HepG2 (cell line): ENCODE measurements around the gene PKLR. TPM values are rescaled to one million over a fixed set of nuclear protein-coding genes. Genes with fewer than 3 reads are reported as not detected.

Source experiments
- ATF1 ChIP-seq: IDR thresholded peaks from 2 replicates; pipeline ENCODE4 v1.6.1; 2016; ENCODE audit warnings: mild to moderate bottlenecking, control low read depth
- FOXJ3 ChIP-seq: sonication (generic); formaldehyde crosslinking; IDR thresholded peaks from 2 replicates; pipeline ENCODE4 v1.4.0; 2020; ENCODE audit warnings: missing genetic modification reagents, mild to moderate bottlenecking, borderline replicate concordance
- GMEB2 ChIP-seq: IDR thresholded peaks from 2 replicates; pipeline ENCODE4 v1.6.1; 2016; ENCODE audit warnings: missing biosample characterization, missing genetic modification reagents, low read depth
- HCFC1 ChIP-seq: fragments of 150-350 bp; IDR thresholded peaks from 2 replicates; pipeline ENCODE4 v1.6.1; 2014; ENCODE audit warnings: low read depth, low read length
- HDAC6 ChIP-seq: fragments of 200-600 bp; sonication (generic); IDR thresholded peaks from 2 replicates; pipeline ENCODE4 v1.7.0; 2017; ENCODE audit warnings: mild to moderate bottlenecking, antibody characterized with exemption, low read length, low read depth
- HNRNPUL1 ChIP-seq: fragments of 200-400 bp; formaldehyde crosslinking; IDR thresholded peaks from 2 replicates; pipeline ENCODE4 v1.6.1; 2017; ENCODE audit warnings: low read depth, mild to moderate bottlenecking, low read length, moderate library complexity
- LCORL ChIP-seq, 2 experiments: fragments of 450-650 bp in 1 of 2; sonication (generic) in 1 of 2; formaldehyde crosslinking in 1 of 2; IDR thresholded peaks; 2 replicates each; pipeline versions ENCODE4 v1.5.0 to v1.6.1; 2017 to 2020; ENCODE audit warnings: antibody characterized with exemption in 1 of 2, missing genetic modification reagents in 1 of 2
- MTF1 ChIP-seq: sonication (generic); formaldehyde crosslinking; IDR thresholded peaks from 2 replicates; pipeline ENCODE4 v1.5.0; 2020; ENCODE audit warnings: missing genetic modification reagents
- TERF1 ChIP-seq: sonication (generic); formaldehyde crosslinking; IDR thresholded peaks from 2 replicates; pipeline ENCODE4 v1.8.0; 2022; ENCODE audit warnings: mild to moderate bottlenecking, missing genetic modification reagents, moderate library complexity
- TFE3 ChIP-seq: IDR thresholded peaks from 2 replicates; pipeline ENCODE4 v1.6.1; 2016
- ZBTB8A ChIP-seq: sonication (generic); formaldehyde crosslinking; IDR thresholded peaks from 2 replicates; pipeline ENCODE4 v1.4.0; 2020; ENCODE audit warnings: mild to moderate bottlenecking, low read depth, missing genetic modification reagents, borderline replicate concordance
- ZC3H13 ChIP-seq: sonication (generic); formaldehyde crosslinking; IDR thresholded peaks from 2 replicates; pipeline ENCODE4 v1.8.1; 2023; ENCODE audit warnings: mild to moderate bottlenecking, missing genetic modification reagents, moderate library complexity
- ZNF101 ChIP-seq: sonication (generic); formaldehyde crosslinking; IDR thresholded peaks from 2 replicates; pipeline ENCODE4 v1.4.0; 2020; ENCODE audit warnings: mild to moderate bottlenecking, low read depth, missing genetic modification reagents, borderline replicate concordance
- ZNF230 ChIP-seq: sonication (generic); formaldehyde crosslinking; IDR thresholded peaks from 2 replicates; pipeline ENCODE4 v1.4.0; 2020; ENCODE audit warnings: mild to moderate bottlenecking, missing genetic modification reagents
- ZNF572 ChIP-seq: sonication (generic); formaldehyde crosslinking; IDR thresholded peaks from 2 replicates; pipeline ENCODE4 v1.5.1; 2020; ENCODE audit warnings: mild to moderate bottlenecking, missing genetic modification reagents
- ZNF761 ChIP-seq: sonication (generic); formaldehyde crosslinking; conservative IDR thresholded peaks from 2 replicates; pipeline ENCODE4 v1.4.0; 2020; ENCODE audit warnings: mild to moderate bottlenecking, missing genetic modification reagents
- ZNF781 ChIP-seq: sonication (generic); formaldehyde crosslinking; IDR thresholded peaks from 2 replicates; pipeline ENCODE4 v1.5.1; 2020; ENCODE audit warnings: borderline replicate concordance, mild to moderate bottlenecking, missing genetic modification reagents; ENCODE audit errors: not compliant biosample characterization
- ZSCAN5A ChIP-seq: sonication (generic); formaldehyde crosslinking; IDR thresholded peaks from 2 replicates; pipeline ENCODE4 v1.8.0; 2022; ENCODE audit warnings: mild to moderate bottlenecking, missing genetic modification reagents, borderline replicate concordance
- polyA plus RNA-seq, 8 experiments: library from polyadenylated mRNA; depleted of rRNA in 3 of 8; stranded (reverse) in 7 of 8; unstranded in 1 of 8; fragments of >200 nt; fragmentation: Illumina TruSeq in 4 of 8; extraction: Trizol in 4 of 8; gene quantifications; 2 replicates each; pipeline versions ENCODE4 v1.2.1 to v1.2.3, GENCODE V29; 2011 to 2016; ENCODE audit warnings: low read depth in 4 of 8, missing spikeins in 1 of 8, mixed read lengths in 1 of 8; ENCODE audit not compliant: insufficient read depth in 1 of 8
- total RNA-seq, 5 experiments: library from RNA; depleted of rRNA; stranded (reverse); fragments of >200 nt; fragmentation: Illumina TruSeq; extraction: Trizol; gene quantifications; 2 replicates each; pipeline ENCODE4 v1.2.3, GENCODE V29; 2016; ENCODE audit warnings: low read depth in 1 of 5
- TF ChIP-seq, protein P1 (sequence below): IDR thresholded peaks from 2 replicates; pipeline ENCODE4 v1.6.1; 2012; ENCODE audit warnings: low read length, improper control_type of control experiment

The PKLR gene
- total and polyA plus RNA-seq, 2 of the 13 experiments (the other 11 are each of a cell fraction or from before 2014, with no cell fraction given) = 10.3 to 29.3 TPM

DNA sequence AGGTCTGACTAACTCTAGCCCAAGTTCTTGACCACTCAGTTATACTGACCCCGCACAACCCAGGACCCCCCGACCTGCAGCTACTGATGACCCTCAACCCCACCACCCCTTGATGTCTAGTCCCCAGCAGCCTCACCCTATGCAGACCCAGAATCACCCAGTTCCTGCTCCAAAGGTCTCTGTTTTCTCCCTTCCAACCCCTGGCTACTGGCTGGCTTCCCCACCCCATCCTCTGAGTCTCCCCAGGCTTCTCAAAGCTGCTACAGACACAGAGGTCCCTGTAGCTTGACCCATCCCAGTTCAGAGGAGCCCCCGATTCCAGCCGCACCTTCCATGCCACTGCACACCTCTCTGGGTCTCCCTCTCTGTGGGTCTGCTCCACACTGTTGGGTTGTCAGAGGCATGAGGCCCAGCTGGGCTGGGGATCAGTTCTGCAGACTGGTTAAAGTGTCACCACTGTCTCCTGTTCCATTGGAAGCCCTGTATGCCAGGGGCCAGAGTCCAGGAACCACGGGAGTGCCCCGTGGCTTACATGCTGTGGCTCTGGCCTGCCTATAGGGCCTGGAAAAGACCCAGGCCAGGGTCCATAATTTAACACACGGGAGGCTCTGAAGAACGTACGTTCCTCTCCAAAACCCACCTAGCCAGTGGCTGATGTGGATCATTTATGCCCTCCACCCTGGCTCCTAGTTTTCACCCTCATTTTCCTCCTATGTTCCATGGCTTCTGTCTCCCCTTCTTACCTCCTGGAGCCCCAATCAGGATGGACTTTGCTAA lies 497 bp downstream of the PKLR start (continued):
- TF ChIP-seq, protein P1, sequence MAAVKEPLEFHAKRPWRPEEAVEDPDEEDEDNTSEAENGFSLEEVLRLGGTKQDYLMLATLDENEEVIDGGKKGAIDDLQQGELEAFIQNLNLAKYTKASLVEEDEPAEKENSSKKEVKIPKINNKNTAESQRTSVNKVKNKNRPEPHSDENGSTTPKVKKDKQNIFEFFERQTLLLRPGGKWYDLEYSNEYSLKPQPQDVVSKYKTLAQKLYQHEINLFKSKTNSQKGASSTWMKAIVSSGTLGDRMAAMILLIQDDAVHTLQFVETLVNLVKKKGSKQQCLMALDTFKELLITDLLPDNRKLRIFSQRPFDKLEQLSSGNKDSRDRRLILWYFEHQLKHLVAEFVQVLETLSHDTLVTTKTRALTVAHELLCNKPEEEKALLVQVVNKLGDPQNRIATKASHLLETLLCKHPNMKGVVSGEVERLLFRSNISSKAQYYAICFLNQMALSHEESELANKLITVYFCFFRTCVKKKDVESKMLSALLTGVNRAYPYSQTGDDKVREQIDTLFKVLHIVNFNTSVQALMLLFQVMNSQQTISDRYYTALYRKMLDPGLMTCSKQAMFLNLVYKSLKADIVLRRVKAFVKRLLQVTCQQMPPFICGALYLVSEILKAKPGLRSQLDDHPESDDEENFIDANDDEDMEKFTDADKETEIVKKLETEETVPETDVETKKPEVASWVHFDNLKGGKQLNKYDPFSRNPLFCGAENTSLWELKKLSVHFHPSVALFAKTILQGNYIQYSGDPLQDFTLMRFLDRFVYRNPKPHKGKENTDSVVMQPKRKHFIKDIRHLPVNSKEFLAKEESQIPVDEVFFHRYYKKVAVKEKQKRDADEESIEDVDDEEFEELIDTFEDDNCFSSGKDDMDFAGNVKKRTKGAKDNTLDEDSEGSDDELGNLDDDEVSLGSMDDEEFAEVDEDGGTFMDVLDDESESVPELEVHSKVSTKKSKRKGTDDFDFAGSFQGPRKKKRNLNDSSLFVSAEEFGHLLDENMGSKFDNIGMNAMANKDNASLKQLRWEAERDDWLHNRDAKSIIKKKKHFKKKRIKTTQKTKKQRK = no peak
- no peak; the same call in 1 of the 2 replicates for TF ChIP-seq ZC3H13 (CRISPR knock-in tag)
- TF ChIP-seq ATF1 (CRISPR knock-in tag) = no peak
- TF ChIP-seq HNRNPUL1 = no peak
- TF ChIP-seq ZBTB8A (CRISPR knock-in tag) = no peak
- peak; percentile 22; the same call in 1 of the 2 replicates for TF ChIP-seq GMEB2 (CRISPR knock-in tag)
- TF ChIP-seq HDAC6 = no peak
- peak; percentile 89 for TF ChIP-seq TFE3
- TF ChIP-seq ZNF761 (CRISPR knock-in tag) = peak; percentile 86
- no peak for TF ChIP-seq ZNF781 (CRISPR knock-in tag)
- no peak; the same call in 1 of the 2 replicates for TF ChIP-seq ZSCAN5A (CRISPR knock-in tag)
- no peak; the same call in 1 of the 2 replicates for TF ChIP-seq ZNF572 (CRISPR knock-in tag)
- no peak for TF ChIP-seq HCFC1
- no peak for TF ChIP-seq ZNF101 (CRISPR knock-in tag)
- TF ChIP-seq MTF1 (CRISPR knock-in tag) = no peak
- TF ChIP-seq FOXJ3 (CRISPR knock-in tag) = no peak
- no peak for TF ChIP-seq LCORL (IDR thresholded peaks at IDR 0.05)
- peak; percentile 96 for TF ChIP-seq LCORL (CRISPR knock-in tag; IDR thresholded peaks at IDR 0.05)
- TF ChIP-seq ZNF230 (CRISPR knock-in tag) = peak; percentile 97
- TF ChIP-seq TERF1 (CRISPR knock-in tag) = no peak
